ENCODE results near the gene ATXN7. TPM values are rescaled to one million over a fixed set of nuclear protein-coding genes. Genes with fewer than 3 reads are reported as not detected.
A peak's percentile ranks its signal among the peaks of the same experiment; 100 is the strongest.

Gene ATXN7
- total and polyA plus RNA-seq, 2 of the 13 experiments (the other 11 are each of a cell fraction or from before 2014, with no cell fraction given), result 13.8 to 20.0 TPM

DNA sequence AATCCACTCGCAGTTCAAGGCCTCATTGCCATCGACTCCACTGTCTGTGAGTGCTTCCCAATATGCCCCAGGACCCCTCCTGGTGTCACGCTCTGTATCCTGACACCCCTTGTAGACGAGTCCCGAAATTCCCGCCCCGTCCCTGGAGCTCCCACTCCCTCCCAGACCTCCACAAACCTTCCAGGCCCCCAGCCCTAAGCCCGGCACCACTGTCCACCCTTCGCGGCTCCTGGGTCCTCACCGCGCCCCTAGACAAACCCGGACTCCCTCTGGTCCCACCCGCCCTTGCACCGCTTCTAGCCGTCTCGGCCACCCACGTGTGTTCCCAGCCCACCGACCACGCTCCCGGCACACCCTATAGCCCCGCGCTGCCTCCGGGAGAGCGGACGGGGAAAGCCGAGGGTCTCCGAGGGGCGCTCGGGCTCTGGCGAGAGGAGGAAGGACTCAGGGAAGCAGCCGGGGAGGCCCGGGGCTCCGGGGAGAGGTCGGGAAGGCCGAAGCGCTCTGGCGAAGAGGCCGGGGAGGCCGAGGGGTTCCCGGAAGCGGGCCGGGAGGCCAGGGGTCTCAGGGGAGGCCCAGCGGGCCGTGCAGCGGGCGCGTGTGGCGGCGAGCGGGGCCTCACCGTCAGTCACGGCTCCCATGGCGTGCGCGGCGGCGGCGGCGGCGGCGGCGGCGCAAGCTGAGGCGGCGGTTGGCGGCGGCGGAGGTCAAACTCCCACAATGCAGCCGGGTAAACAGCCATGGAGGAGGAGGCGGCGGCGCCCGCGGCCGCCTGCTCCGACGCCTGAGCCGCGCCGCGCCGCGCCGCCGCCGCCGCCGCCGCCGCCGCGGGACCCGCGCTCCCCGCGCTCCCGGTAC, at the start of gene ATXN7, which contains the start of gene THOC7 (continued):
- TF ChIP-seq HMGXB4 (CRISPR knock-in tag; IDR thresholded peaks at IDR 0.05; ENCODE audit: borderline replicate concordance in 1 of 2, low read depth in 1 of 2) (peak; percentile 55 to 75; a peak in 3 of 4 replicates), ZNF776 (CRISPR knock-in tag; IDR thresholded peaks at IDR 0.05) (no peak), ZFP91 (CRISPR knock-in tag; IDR thresholded peaks at IDR 0.05; ENCODE audit: borderline replicate concordance) (peak; percentile 54; the same call in 1 of the 2 replicates), PHB2 (IDR thresholded peaks at IDR 0.05; ENCODE audit: partially characterized antibody) (no peak), MTF1 (CRISPR knock-in tag; IDR thresholded peaks at IDR 0.05) (no peak; the same call in 1 of the 2 replicates), NCOR1 (IDR thresholded peaks at IDR 0.05; ENCODE audit: borderline replicate concordance, low read length) (no peak), ZMAT3 (CRISPR knock-in tag; conservative IDR thresholded peaks at IDR 0.05) (no peak), ZNF713 (CRISPR knock-in tag; IDR thresholded peaks at IDR 0.05) (no peak), MAFK (conservative IDR thresholded peaks at IDR 0.05 in 1 of 2, IDR thresholded peaks at IDR 0.05 in 1 of 2; ENCODE audit: low read length in 2 of 2) (no peak), HCFC1 (IDR thresholded peaks at IDR 0.05; ENCODE audit: low read depth, low read length) (no peak), ATRX (CRISPR knock-in tag; IDR thresholded peaks at IDR 0.05; ENCODE audit: borderline replicate concordance) (no peak), POLR2AphosphoS5 (IDR thresholded peaks at IDR 0.05; ENCODE audit: low read depth, low read length) (0 out of 2 replicates have a peak, but pooled peaks have one; percentile 9), ZSCAN12 (CRISPR knock-in tag; IDR thresholded peaks at IDR 0.05) (0 out of 2 replicates have a peak, but pooled peaks have one; percentile 75), FIP1L1 (IDR thresholded peaks at IDR 0.05; ENCODE audit: borderline replicate concordance, insufficient read depth, low read depth, low read length) (no peak)
- TF ChIP-seq, protein P1, sequence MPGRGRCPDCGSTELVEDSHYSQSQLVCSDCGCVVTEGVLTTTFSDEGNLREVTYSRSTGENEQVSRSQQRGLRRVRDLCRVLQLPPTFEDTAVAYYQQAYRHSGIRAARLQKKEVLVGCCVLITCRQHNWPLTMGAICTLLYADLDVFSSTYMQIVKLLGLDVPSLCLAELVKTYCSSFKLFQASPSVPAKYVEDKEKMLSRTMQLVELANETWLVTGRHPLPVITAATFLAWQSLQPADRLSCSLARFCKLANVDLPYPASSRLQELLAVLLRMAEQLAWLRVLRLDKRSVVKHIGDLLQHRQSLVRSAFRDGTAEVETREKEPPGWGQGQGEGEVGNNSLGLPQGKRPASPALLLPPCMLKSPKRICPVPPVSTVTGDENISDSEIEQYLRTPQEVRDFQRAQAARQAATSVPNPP (CRISPR knock-in tag; IDR thresholded peaks at IDR 0.05), result no peak
- TF ChIP-seq, protein P2, sequence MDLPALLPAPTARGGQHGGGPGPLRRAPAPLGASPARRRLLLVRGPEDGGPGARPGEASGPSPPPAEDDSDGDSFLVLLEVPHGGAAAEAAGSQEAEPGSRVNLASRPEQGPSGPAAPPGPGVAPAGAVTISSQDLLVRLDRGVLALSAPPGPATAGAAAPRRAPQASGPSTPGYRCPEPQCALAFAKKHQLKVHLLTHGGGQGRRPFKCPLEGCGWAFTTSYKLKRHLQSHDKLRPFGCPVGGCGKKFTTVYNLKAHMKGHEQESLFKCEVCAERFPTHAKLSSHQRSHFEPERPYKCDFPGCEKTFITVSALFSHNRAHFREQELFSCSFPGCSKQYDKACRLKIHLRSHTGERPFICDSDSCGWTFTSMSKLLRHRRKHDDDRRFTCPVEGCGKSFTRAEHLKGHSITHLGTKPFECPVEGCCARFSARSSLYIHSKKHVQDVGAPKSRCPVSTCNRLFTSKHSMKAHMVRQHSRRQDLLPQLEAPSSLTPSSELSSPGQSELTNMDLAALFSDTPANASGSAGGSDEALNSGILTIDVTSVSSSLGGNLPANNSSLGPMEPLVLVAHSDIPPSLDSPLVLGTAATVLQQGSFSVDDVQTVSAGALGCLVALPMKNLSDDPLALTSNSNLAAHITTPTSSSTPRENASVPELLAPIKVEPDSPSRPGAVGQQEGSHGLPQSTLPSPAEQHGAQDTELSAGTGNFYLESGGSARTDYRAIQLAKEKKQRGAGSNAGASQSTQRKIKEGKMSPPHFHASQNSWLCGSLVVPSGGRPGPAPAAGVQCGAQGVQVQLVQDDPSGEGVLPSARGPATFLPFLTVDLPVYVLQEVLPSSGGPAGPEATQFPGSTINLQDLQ (CRISPR knock-in tag; IDR thresholded peaks at IDR 0.05), result no peak
- TF ChIP-seq, protein P3, sequence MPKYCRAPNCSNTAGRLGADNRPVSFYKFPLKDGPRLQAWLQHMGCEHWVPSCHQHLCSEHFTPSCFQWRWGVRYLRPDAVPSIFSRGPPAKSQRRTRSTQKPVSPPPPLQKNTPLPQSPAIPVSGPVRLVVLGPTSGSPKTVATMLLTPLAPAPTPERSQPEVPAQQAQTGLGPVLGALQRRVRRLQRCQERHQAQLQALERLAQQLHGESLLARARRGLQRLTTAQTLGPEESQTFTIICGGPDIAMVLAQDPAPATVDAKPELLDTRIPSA (CRISPR knock-in tag; IDR thresholded peaks at IDR 0.05; ENCODE audit: borderline replicate concordance), result no peak
- TF ChIP-seq, protein P4, sequence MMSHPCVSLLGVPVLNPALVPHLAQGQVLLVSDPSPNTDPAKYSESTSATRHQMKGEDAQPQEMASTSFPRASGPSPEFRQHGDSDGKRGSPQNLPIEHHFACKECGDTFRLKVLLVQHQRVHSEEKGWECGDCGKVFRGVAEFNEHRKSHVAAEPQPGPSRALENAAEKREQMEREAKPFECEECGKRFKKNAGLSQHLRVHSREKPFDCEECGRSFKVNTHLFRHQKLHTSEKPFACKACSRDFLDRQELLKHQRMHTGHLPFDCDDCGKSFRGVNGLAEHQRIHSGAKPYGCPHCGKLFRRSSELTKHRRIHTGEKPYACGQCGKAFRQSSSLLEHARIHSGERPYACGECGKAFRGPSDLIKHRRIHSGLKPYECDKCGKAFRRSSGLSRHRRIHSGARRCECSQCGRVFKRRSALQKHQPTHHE (CRISPR knock-in tag; IDR thresholded peaks at IDR 0.05; ENCODE audit: borderline replicate concordance), result no peak

Measured in HepG2 (cell line).